HepG2 (cell line): ENCODE measurements around the gene ZBTB43. TPM values are rescaled to one million over a fixed set of nuclear protein-coding genes. Genes with fewer than 3 reads are reported as not detected.
A peak's percentile ranks its signal among the peaks of the same experiment; 100 is the strongest.
"Not testable (repeated sequence)": the region's sequence is repeated elsewhere in the genome, so short reads cannot be mapped to it uniquely, and the experiment has no call there.

Experiments
- AHDC1 ChIP-seq: sonication (generic); formaldehyde crosslinking; IDR thresholded peaks from 2 replicates; pipeline ENCODE4 v1.5.1; 2020; ENCODE audit warnings: mild to moderate bottlenecking, missing genetic modification reagents, borderline replicate concordance
- CEBPG ChIP-seq: IDR thresholded peaks from 2 replicates; pipeline ENCODE4 v1.6.1; 2016
- CHD4 ChIP-seq: fragments of 200-600 bp; sonication (generic); IDR thresholded peaks from 2 replicates; pipeline ENCODE4 v1.7.0; 2017; ENCODE audit warnings: mild to moderate bottlenecking, low read length, borderline replicate concordance
- EHMT2 ChIP-seq: fragments of 200-600 bp; sonication (generic); IDR thresholded peaks from 2 replicates; pipeline ENCODE4 v1.7.0; 2017; ENCODE audit warnings: antibody characterized with exemption, low read depth, low read length, borderline replicate concordance
- FOXA1 ChIP-seq, 2 experiments: fragments of 450-650 bp in 1 of 2; sonication (generic) in 1 of 2; formaldehyde crosslinking in 1 of 2; IDR thresholded peaks; 2 replicates each; pipeline versions ENCODE4 v1.4.0 to v1.6.1; 2016 to 2020; ENCODE audit warnings: missing genetic modification reagents in 1 of 2
- HOMEZ ChIP-seq: IDR thresholded peaks from 2 replicates; pipeline ENCODE4 v1.6.1; 2016; ENCODE audit warnings: low read depth
- HOXA3 ChIP-seq: sonication (generic); formaldehyde crosslinking; IDR thresholded peaks from 2 replicates; pipeline ENCODE4 v1.5.0; 2020; ENCODE audit warnings: missing genetic modification reagents
- NR2F2 ChIP-seq: IDR thresholded peaks from 2 replicates; pipeline ENCODE4 v1.6.1; 2012; ENCODE audit warnings: low read depth, inconsistent platforms, borderline replicate concordance
- NR2F6 ChIP-seq, 2 experiments: IDR thresholded peaks; 2 replicates each; pipeline ENCODE4 v1.6.1; 2016; ENCODE audit warnings: antibody characterized with exemption in 1 of 2, mild to moderate bottlenecking in 1 of 2
- PAXIP1 ChIP-seq: sonication (generic); formaldehyde crosslinking; conservative IDR thresholded peaks from 2 replicates; pipeline ENCODE4 v1.4.0; 2020; ENCODE audit warnings: mild to moderate bottlenecking, missing genetic modification reagents, moderate library complexity
- PHF21A ChIP-seq: sonication (generic); formaldehyde crosslinking; IDR thresholded peaks from 2 replicates; pipeline ENCODE4 v1.5.0; 2020; ENCODE audit warnings: mild to moderate bottlenecking, missing genetic modification reagents
- SAP130 ChIP-seq: IDR thresholded peaks from 2 replicates; pipeline ENCODE4 v1.6.1; 2016; ENCODE audit warnings: low read depth
- SSRP1 ChIP-seq: IDR thresholded peaks from 2 replicates; pipeline ENCODE4 v1.6.1; 2016; ENCODE audit warnings: control low read depth
- ZBTB33 ChIP-seq: sonication (generic); formaldehyde crosslinking; IDR thresholded peaks from 2 replicates; pipeline ENCODE4 v1.4.0; 2020; ENCODE audit warnings: missing genetic modification reagents
- ZMYM4 ChIP-seq: sonication (generic); formaldehyde crosslinking; IDR thresholded peaks from 2 replicates; pipeline ENCODE4 v1.8.1; 2023; ENCODE audit warnings: mild to moderate bottlenecking, missing genetic modification reagents
- ZNF121 ChIP-seq: sonication (generic); formaldehyde crosslinking; IDR thresholded peaks from 2 replicates; pipeline ENCODE4 v1.5.0; 2020; ENCODE audit warnings: mild to moderate bottlenecking, missing genetic modification reagents
- ZNF614 ChIP-seq: IDR thresholded peaks from 2 replicates; pipeline ENCODE4 v1.6.1; 2018; ENCODE audit warnings: missing biosample characterization, missing genetic modification reagents, inconsistent platforms, borderline replicate concordance
- polyA plus RNA-seq, 8 experiments: library from polyadenylated mRNA; depleted of rRNA in 3 of 8; stranded (reverse) in 7 of 8; unstranded in 1 of 8; fragments of >200 nt; fragmentation: Illumina TruSeq in 4 of 8; extraction: Trizol in 4 of 8; gene quantifications; 2 replicates each; pipeline versions ENCODE4 v1.2.1 to v1.2.3, GENCODE V29; 2011 to 2016; ENCODE audit warnings: low read depth in 4 of 8, missing spikeins in 1 of 8, mixed read lengths in 1 of 8; ENCODE audit not compliant: insufficient read depth in 1 of 8
- total RNA-seq, 5 experiments: library from RNA; depleted of rRNA; stranded (reverse); fragments of >200 nt; fragmentation: Illumina TruSeq; extraction: Trizol; gene quantifications; 2 replicates each; pipeline ENCODE4 v1.2.3, GENCODE V29; 2016; ENCODE audit warnings: low read depth in 1 of 5

The ZBTB43 gene
- total and polyA plus RNA-seq, 2 of the 13 experiments (the other 11 are each of a cell fraction or from before 2014, with no cell fraction given): 7.1 to 31.4 TPM

- TF ChIP-seq SSRP1 (CRISPR knock-in tag) (peak; percentile 50; the same call in 1 of the 2 replicates), FOXA1 (CRISPR knock-in tag; IDR thresholded peaks at IDR 0.05) (0 out of 2 replicates have a peak, but pooled peaks have one; percentile 27), EHMT2 (peak; percentile 51; the same call in 1 of the 2 replicates), AHDC1 (CRISPR knock-in tag) (peak; percentile 63; the same call in 1 of the 2 replicates), HOMEZ (peak; percentile 21; the same call in 1 of the 2 replicates), ZMYM4 (CRISPR knock-in tag) (peak; percentile 65), PHF21A (CRISPR knock-in tag) (0 out of 2 replicates have a peak, but pooled peaks have one; percentile 50), SAP130 (peak; percentile 56), ZBTB33 (CRISPR knock-in tag) (peak; percentile 74), ZNF121 (CRISPR knock-in tag) (peak; percentile 97), NR2F6 (IDR thresholded peaks at IDR 0.05) (peak; percentile 51; the same call in 1 of the 2 replicates), NR2F6 (CRISPR knock-in tag; IDR thresholded peaks at IDR 0.05) (peak; percentile 22; the same call in 1 of the 2 replicates), CHD4 (0 out of 2 replicates have a peak, but pooled peaks have one; percentile 32), CEBPG (CRISPR knock-in tag) (peak; percentile 27; the same call in 1 of the 2 replicates), PAXIP1 (CRISPR knock-in tag) (peak; percentile 51), HOXA3 (CRISPR knock-in tag) (peak; percentile 21; the same call in 1 of the 2 replicates), NR2F2 (peak; percentile 31; the same call in 1 of the 2 replicates), ZNF614 (CRISPR knock-in tag) (0 out of 2 replicates have a peak, but pooled peaks have one; percentile 11)
- TF ChIP-seq FOXA1 (IDR thresholded peaks at IDR 0.05): not testable (repeated sequence)
- TF ChIP-seq, all 625 proteins: peak for 50; not testable (repeated sequence) for 575
These were observed 19.2 kb downstream of the ZBTB43 start (continued) for GRCh38 chr9:126824052-126824451.
